ACC112 (cell line): ENCODE measurements around the gene MPV17L.
"Not testable (repeated sequence)": the region's sequence is repeated elsewhere in the genome, so short reads cannot be mapped to it uniquely, and the experiment has no call there.

ENCODE experiments used
- H2AFZ ChIP-seq: fragments of 200-600 bp; sonication (generic); one replicate; pipeline ENCODE4 v1.6.0; 2017; ENCODE audit warnings: antibody characterized with exemption, low read length; ENCODE audit not compliant: unreplicated experiment
- H3K27ac ChIP-seq: fragments of 200-600 bp; sonication (generic); 2 replicates; pipeline ENCODE4 v1.5.1; 2014; ENCODE audit warnings: low read depth, mild to moderate bottlenecking, antibody characterized with exemption, low read length, moderate library complexity
- H3K27me3 ChIP-seq: fragments of 200-600 bp; sonication (generic); 2 replicates; pipeline ENCODE4 v1.6.1; 2014; ENCODE audit warnings: mild to moderate bottlenecking, antibody characterized with exemption, low read length, moderate library complexity, mixed read lengths; ENCODE audit not compliant: insufficient read depth
- H3K36me3 ChIP-seq: fragments of 200-600 bp; sonication (generic); 2 replicates; pipeline ENCODE4 v1.6.1; 2016; ENCODE audit warnings: mild to moderate bottlenecking, antibody characterized with exemption, low read length, moderate library complexity, mixed read lengths; ENCODE audit not compliant: insufficient read depth
- H3K4me1 ChIP-seq: fragments of 200-600 bp; sonication (generic); one replicate; pipeline ENCODE4 v1.6.1; 2016; ENCODE audit warnings: low read length, mixed read lengths; ENCODE audit not compliant: insufficient read depth, unreplicated experiment, control insufficient read depth
- H3K4me3 ChIP-seq: fragments of 200-600 bp; sonication (generic); 2 replicates; pipeline ENCODE4 v1.5.1; 2014; ENCODE audit warnings: mild to moderate bottlenecking, low read depth, low read length
- H3K79me2 ChIP-seq: fragments of 200-600 bp; sonication (generic); one replicate; pipeline ENCODE4 v1.6.0; 2016; ENCODE audit warnings: low read length; ENCODE audit not compliant: control insufficient read depth, unreplicated experiment, insufficient read depth

MPV17L gene

DNA sequence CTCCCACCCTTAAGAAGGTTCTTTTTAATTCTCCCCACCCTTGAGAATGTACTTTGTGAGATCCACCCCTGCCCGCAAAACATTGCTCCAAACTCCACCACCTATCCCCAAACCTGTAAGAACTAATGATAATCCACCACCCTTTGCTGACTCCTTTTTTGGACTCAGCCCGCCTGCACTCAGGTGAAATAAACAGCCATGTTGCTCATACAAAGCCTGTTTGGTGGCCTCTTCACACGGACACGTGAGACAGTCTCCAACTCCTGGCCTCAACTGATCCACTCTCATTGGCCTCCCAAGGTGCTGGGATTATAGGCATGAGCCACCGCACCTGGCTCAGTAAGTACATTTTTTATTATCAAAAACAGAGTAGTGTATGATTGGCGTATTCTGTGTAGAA lies 13.9 kb downstream of the MPV17L start:
- not testable (repeated sequence) for H3K36me3 ChIP-seq, H2AFZ ChIP-seq, H3K4me3 ChIP-seq, H3K4me1 ChIP-seq, H3K79me2 ChIP-seq, H3K27ac ChIP-seq, H3K27me3 ChIP-seq

DNA sequence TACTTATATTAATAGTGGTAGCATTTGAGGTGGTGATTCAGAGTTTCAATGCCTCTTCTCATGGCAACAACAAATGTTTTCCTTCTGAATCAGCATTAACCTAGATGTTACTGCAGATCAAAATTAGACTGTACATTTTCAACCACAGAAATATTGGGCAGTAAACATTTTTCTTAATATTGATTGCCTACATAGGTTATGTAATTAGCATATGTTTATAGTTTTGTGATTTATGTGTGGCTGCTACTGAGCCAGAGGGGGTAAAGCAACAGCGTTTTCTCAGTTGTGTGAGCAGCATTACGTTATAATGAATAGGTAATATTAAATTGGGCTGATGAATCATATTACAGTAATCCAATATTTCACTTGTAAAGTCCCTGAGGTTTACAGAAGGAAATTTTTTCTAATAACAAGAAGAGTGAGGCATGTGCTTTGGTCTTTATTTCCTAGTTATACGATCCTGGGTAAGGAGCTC lies 20.0 kb downstream of the MPV17L start:
- Histone ChIP-seq H3K27me3 (no peaks in the 10 kb centered on the region), H3K79me2 (no peaks in the 10 kb centered on the region), H2AFZ (no peak overlapping the region), H3K27ac (peak overlapping the region; percentile 48; the same call in 1 of the 2 replicates), H3K36me3 (no peaks in the 10 kb centered on the region), H3K4me3 (no peak overlapping the region), H3K4me1 (peaks cover 16% of the 10 kb centered on the region)

DNA sequence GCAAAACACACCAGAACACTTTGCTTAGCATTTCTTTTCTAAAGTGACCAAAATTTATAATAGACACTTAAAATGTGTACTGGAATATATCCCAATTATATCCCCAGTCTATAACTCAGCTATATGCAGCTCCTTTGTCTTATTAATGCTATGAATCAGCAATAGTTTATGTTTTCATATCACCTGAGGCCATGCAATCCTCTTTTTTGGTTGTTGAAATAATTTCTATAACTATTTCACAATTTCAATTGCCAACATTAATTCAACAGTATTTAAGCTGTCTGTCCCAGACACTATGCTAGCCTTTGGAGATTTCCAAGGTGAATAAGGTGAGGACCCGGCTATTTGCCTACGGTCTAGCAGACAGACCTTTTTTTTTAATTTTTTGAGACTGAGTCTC lies 21.6 kb downstream of the MPV17L start:
- no peaks in the 10 kb centered on the region for H3K27me3 ChIP-seq
- no peak overlapping the region for H3K4me3 ChIP-seq
- no peak overlapping the region for H2AFZ ChIP-seq
- H3K27ac ChIP-seq, result no peak overlapping the region
- H3K36me3 ChIP-seq, result no peaks in the 10 kb centered on the region
- H3K79me2 ChIP-seq, result no peaks in the 10 kb centered on the region
- peaks cover 16% of the 10 kb centered on the region for H3K4me1 ChIP-seq

DNA sequence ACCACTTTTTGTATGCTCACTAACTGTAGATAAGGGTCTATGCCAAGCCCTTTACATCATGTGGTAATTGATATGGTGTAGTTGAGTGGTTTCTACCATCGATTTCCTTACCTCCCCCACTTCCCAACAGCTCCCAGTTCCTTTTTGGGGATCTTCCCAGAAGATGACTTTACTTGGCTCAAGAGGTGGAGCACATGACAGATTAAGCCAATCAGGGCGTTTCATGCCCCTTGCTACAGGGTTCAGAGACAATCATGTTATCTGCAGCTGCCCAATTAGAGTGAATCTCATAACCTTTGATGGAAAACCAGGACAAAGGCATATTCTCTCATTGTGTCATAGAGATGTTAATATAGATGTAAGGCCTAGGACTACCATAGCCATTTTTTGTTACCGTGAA lies 22.7 kb downstream of the MPV17L start:
- no peaks in the 10 kb centered on the region for H3K27me3 ChIP-seq
- H3K27ac ChIP-seq, result no peak overlapping the region
- H3K79me2 ChIP-seq, result no peaks in the 10 kb centered on the region
- H3K4me3 ChIP-seq, result no peak overlapping the region
- H2AFZ ChIP-seq, result no peak overlapping the region
- H3K4me1 ChIP-seq, result peaks cover 16% of the 10 kb centered on the region
- no peaks in the 10 kb centered on the region for H3K36me3 ChIP-seq

DNA sequence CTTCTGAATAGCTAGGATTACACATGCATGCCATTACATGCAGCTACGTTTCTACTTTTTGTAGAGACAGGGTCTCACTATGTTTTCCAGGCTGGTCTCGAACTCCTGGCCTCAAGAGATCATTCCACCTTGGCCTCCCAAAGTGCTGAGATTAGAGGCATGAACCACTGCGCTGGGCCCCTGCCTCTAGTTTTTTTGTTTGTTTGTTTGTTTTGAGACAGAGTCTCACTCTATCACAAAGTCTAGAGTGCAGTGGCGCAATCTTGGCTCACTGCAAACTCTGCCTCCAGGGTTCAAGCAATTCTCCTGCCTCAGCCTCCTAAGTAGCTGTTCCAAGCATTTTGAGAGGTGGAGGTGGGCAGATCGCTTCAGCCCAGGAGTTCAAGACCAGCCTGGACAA lies 26.1 kb downstream of the MPV17L start:
- not testable (repeated sequence) for H3K79me2 ChIP-seq, H3K27ac ChIP-seq, H3K4me1 ChIP-seq, H3K27me3 ChIP-seq, H3K4me3 ChIP-seq, H2AFZ ChIP-seq, H3K36me3 ChIP-seq

DNA sequence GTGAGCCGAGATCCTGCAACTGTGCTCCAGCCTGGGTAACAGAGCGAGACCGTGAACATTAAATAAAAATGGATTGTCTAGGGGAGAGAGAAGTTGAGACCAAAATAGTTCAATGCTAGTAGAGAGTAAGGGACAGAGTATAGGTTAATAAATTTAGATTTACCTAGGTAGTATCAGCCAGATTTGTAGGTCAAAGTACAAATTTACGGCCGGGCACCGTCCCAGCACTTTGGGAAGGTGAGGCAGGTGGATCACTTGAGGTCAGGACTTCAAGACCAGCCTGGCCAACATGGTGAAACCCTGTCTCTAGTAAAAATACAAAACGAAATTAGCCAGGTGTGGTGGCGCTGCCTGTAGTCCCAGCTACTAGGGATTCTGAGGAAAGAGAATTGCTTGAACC lies 26.7 kb downstream of the MPV17L start:
- no peaks in the 10 kb centered on the region for H3K27me3 ChIP-seq
- no peak overlapping the region for H3K4me3 ChIP-seq
- no peaks in the 10 kb centered on the region for H3K4me1 ChIP-seq
- no peak overlapping the region for H2AFZ ChIP-seq
- H3K79me2 ChIP-seq, result no peaks in the 10 kb centered on the region
- no peaks in the 10 kb centered on the region for H3K36me3 ChIP-seq
- no peak overlapping the region for H3K27ac ChIP-seq

DNA sequence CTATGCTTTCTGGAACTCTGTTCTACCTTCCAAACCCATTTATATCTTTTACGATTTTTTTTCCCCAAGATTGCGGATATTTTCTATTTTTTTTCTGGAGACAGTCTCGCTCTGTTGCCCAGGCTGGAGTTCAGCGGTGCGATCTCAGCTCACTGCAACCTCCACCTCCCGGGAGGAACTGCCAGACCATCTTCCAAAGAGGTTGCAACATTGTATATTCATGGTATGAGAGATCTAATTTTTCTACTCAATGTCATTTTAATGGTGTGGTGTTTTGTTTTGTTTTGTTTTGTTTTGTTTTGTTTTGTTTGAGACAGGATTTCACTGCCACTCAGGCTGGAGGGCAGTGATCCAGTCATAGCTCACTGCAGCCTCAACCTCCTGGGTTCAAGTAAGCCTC lies 30.3 kb downstream of the MPV17L start:
- Histone ChIP-seq H2AFZ (no peak overlapping the region), H3K36me3 (no peaks in the 10 kb centered on the region), H3K4me1 (no peaks in the 10 kb centered on the region), H3K27me3 (no peaks in the 10 kb centered on the region), H3K27ac (no peak overlapping the region), H3K4me3 (no peak overlapping the region), H3K79me2 (no peaks in the 10 kb centered on the region)

DNA sequence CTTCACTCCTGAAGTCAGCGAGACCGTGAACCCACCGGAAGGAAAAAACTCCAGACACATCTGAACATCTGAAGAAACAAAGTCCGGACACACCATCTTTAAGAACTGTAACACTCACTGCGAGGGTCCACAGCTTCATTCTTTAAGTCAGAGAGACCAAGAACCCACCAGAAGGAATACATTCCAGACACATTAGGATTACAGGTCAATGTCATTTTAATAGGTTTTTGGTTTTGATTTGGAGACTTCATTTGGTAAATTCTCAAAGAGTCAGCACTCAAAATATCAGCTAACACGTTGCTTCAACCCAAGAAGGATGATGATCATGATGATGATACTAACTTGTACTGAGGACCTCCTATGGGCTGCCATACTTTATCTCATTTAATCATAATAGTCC lies 31.2 kb downstream of the MPV17L start:
- Histone ChIP-seq H3K4me3 (no peak overlapping the region), H3K27me3 (no peaks in the 10 kb centered on the region), H3K79me2 (no peaks in the 10 kb centered on the region)

DNA sequence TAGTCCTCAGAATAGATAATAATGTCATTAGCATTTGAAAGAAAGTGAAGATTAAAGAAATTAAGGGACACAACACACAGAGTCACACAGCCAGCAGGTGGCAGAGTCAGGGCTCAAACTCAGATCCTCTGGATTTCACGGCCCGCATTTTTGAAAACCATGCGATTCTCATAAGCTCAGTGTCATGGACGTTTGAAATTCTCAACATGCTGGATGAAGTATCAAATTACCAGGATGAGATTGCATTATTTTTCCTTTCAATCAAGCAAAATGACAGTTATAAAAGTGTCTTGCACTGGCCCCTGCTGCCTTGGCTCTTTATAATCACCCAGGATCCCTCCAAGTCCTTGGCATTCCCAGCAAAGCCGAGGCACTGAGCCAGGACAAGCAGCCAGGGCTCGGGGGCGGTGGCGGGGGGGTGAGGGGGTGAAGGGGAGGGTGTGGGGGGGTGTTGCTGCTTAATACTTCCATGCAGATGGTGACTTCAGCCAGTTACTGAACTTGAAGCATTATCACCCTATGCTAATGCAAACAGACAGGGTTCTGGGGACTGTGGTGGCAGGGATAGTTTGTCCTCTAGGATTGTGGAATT lies 32.2 kb downstream of the MPV17L start:
- Histone ChIP-seq H3K36me3 (no peaks in the 10 kb centered on the region), H3K4me3 (peak overlapping the region; percentile 64), H3K4me1 (no peaks in the 10 kb centered on the region), H3K27me3 (no peaks in the 10 kb centered on the region), H3K27ac (peak overlapping the region; percentile 43; the same call in 1 of the 2 replicates), H2AFZ (peak overlapping the region; percentile 92), H3K79me2 (no peaks in the 10 kb centered on the region)

More for the DNA sequence above, 31.2 kb downstream of the MPV17L start:
- no peaks in the 10 kb centered on the region for H3K4me1 ChIP-seq
- no peaks in the 10 kb centered on the region for H3K36me3 ChIP-seq
- no peak overlapping the region for H3K27ac ChIP-seq
- H2AFZ ChIP-seq, result no peak overlapping the region

DNA sequence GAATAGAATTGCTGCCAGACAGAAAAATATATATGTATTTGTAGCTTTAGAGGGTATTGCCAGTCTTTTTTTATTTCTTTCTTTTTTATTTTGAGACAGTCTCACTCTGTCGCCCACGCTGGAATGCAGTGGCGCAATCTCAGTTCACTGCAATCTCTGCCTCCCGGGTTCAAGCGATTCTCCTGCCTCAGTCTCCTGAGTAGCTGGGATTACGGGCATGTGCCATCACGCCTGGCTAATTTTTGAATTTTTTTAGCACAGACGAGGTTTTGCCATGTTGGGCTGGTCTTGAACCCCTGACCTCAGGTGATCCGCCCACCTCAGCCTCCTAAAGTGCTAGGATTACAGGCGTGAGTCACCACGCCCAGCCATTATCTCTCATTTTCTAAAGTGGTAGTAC lies 35.3 kb downstream of the MPV17L start:
- H2AFZ ChIP-seq, H3K4me3 ChIP-seq, H3K27ac ChIP-seq, H3K27me3 ChIP-seq, H3K79me2 ChIP-seq, H3K4me1 ChIP-seq, H3K36me3 ChIP-seq: not testable (repeated sequence)

DNA sequence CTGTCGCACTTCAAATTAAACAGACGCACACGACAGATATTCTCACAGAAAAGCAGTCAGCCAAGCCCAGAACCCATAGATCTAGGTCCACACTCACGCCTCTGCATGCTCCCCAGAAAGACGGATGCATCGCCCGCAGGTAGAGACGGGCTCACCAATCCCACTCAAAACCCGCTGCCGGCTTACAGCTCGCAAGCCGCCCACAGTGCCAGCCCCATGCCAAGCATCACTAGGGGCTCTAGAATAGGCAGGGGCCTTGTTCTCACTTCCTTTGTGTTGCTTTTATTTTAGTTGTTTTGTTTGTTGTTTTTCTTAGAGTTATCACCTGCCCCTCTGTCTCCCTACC lies 38.5 kb downstream of the MPV17L start:
- Histone ChIP-seq H3K79me2 (peaks cover 12% of the 10 kb centered on the region), H3K27ac (no peak overlapping the region), H2AFZ (peak overlapping the region; percentile 72), H3K27me3 (no peaks in the 10 kb centered on the region), H3K4me1 (no peaks in the 10 kb centered on the region), H3K36me3 (no peaks in the 10 kb centered on the region), H3K4me3 (peak overlapping the region; percentile 97)
